Dendritic cell treated with granulocyte-macrophage colony-stimulating factor and Interleukin-4, amounts not matched to agents 40 ng/mL and 50 ng/mL, for 4 days (primary cell): ENCODE data around the gene PGAM1.
"Not testable (repeated sequence)": the region's sequence is repeated elsewhere in the genome, so short reads cannot be mapped to it uniquely, and the experiment has no call there.

Experiments
- H3K27ac Mint-ChIP-seq: one replicate; pipeline ENCODE4 v1.8.0; 2022; ENCODE audit warnings: mild to moderate bottlenecking, mixed read lengths
- H3K27me3 Mint-ChIP-seq: one replicate; pipeline ENCODE4 v1.8.0; 2022; ENCODE audit warnings: mild to moderate bottlenecking, mixed read lengths
- H3K36me3 Mint-ChIP-seq: one replicate; pipeline ENCODE4 v1.8.0; 2022; ENCODE audit warnings: low read depth, mixed read lengths
- H3K4me1 Mint-ChIP-seq: one replicate; pipeline ENCODE4 v1.8.0; 2022; ENCODE audit warnings: low read depth, mixed read lengths
- H3K4me3 Mint-ChIP-seq: one replicate; pipeline ENCODE4 v1.8.0; 2022; ENCODE audit warnings: mild to moderate bottlenecking, moderate library complexity, mixed read lengths
- H3K9me3 Mint-ChIP-seq: one replicate; pipeline ENCODE4 v1.8.0; 2022; ENCODE audit warnings: mixed read lengths
- intact Hi-C: fragments of 100-400 bp; cut with micrococcal nuclease; formaldehyde crosslinking; loops from one replicate; pipeline ENCODE4 v1.15.0; 2022

PGAM1 gene

DNA sequence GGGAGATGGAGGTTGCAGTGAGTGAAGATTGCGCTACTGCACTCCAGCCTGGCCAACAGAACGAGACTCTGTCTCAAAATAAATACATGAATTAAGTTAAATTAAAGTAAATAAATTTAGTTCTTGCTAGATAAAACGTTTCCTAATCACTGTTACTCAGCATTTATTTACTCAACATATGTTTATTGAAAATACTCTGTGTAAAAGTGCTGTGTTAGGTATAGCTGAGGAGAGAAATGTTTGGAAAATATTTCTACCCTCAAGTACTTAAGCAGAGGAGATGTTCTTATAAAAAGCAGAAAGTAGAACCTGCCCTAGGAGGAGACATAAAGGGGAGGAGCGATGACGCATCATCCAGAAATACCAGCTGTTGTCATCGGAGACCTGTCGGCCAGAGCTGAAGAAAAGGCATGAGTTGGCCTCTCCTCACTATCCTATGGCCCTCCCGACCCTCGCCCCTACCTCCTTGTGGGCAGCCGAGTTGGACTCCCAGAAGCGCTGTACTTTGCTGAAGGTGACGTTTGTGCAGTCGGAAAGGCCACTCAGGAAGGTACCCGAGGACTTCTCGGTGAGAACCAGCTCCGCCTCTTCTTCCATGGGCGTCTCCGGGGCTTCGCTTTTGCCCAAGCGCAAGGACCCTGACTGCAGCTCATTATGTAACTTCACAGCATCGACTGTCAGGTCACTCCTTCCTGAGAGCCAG, 26.0 kb upstream of the PGAM1 start:
- H3K36me3 Mint-ChIP-seq, result peaks cover 31% of the 10 kb centered on the region
- no peaks in the 10 kb centered on the region for H3K27me3 Mint-ChIP-seq
- intact Hi-C loops, result loop anchor here (10.0 kb wide), 2 partner anchors 65 to 95 kb away; partner anchors contain the start of genes FRAT2, MMS19 and UBTD1
- H3K27ac Mint-ChIP-seq, result peak overlapping the region; percentile 98
- peak overlapping the region; percentile 94 for H3K4me3 Mint-ChIP-seq
- no peaks in the 10 kb centered on the region for H3K9me3 Mint-ChIP-seq
- peaks cover 26% of the 10 kb centered on the region for H3K4me1 Mint-ChIP-seq

DNA sequence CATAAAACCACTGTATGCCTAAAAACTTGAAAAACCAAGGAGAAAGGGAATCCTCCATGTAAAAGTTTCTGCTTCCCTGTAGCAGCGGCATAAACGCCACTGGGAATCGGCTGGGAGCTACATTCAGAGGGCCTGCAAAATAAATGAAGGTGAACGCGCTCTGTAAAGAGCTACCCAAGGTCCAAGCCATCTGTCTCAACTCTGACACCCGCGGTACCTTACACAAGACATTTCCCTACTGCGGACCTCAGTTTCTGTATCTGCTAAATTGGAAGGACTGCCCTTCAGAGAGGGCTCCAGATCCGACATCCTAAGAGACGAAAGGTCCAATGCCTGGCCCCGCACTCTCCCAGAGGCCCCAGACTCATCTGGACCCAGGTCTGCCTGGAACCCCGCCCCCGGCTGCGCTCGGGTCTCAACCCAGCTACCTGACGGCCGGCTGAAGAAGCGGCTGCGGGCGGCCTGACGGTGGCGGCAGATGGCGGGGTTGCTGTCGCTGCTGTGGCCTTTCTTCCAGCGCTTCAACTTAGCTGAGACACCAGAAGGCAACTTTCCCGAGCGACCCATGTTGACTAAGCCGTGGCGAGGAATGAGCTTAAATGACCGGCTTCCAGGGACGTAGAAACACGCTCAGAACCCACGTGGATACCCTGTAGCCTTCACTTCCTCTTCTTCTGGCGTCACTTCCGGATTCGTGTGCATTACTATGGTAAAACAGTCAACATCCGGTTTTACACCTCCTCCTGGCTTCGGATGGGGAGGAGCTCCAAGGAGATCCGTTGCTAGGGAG, 25.1 kb upstream of the PGAM1 start, which contains the start of gene RRP12:
RRP12 (minus strand) TSS at position 676 of the 790 bp plus-strand sequence; CDS start at position 567, 109 bp downstream.
- peak within 1 kb of the TSS; percentile 98 for H3K27ac Mint-ChIP-seq
- no peaks in the 10 kb centered on the region for H3K27me3 Mint-ChIP-seq
- H3K4me3 Mint-ChIP-seq, result peak within 1 kb of the TSS; percentile 94
- H3K4me1 Mint-ChIP-seq, result peaks cover 34% of the 10 kb centered on the region
- intact Hi-C loops, result loop anchor here (10.0 kb wide), 2 partner anchors 66 to 94 kb away; partner anchors contain the start of genes FRAT2, MMS19 and UBTD1
- H3K36me3 Mint-ChIP-seq, result peaks cover 23% of the 10 kb centered on the region
- H3K9me3 Mint-ChIP-seq, result no peaks in the 10 kb centered on the region

DNA sequence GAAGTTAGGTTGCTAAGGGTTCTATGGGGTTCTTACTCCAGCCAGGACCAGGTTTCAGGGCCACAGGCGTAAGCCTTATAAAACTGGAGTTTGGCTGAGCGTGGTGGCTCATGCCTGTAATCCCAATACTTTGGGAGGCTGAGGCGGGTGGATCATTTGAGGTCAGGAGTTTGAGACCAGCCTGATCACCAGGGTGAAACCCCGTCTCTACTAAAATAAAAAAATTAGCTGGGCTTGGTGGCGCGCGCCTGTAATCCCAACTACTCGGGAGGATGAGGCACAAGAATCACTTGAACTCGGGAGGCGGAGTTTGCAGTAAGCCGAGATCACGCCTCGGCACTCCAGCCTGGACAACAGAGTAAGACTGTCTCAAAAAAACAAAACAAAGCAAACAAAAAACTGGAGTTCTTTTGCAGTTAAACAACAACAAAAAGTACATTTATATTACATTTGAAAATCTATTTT, 24.5 kb upstream of the PGAM1 start:
- peak overlapping the region; percentile 98 for H3K27ac Mint-ChIP-seq
- no peaks in the 10 kb centered on the region for H3K27me3 Mint-ChIP-seq
- peaks cover 37% of the 10 kb centered on the region for H3K4me1 Mint-ChIP-seq
- peaks cover 16% of the 10 kb centered on the region for H3K36me3 Mint-ChIP-seq
- intact Hi-C loops, result loop anchor here (10.0 kb wide), 2 partner anchors 67 to 93 kb away; partner anchors contain the start of genes FRAT2, MMS19 and UBTD1
- H3K9me3 Mint-ChIP-seq, result no peaks in the 10 kb centered on the region
- peak overlapping the region; percentile 94 for H3K4me3 Mint-ChIP-seq

DNA sequence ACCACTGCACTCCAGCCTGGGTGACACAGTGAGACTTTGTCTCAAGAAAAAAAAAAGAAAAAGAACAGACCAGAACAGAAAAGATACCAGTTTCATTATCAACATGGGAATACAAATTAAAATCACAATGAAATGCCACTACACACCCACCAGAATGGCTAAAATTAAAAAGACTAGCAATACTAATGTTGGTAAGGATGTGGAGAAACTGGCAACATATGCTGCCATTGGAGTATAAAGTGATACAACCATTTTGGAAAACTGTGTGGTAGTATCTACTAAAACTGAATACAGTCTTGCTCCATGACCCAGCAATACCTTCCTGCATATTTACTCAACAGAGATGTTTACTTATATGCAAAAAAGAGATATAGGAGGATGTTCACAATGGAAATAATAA, 21.9 kb upstream of the PGAM1 start:
- no peaks in the 10 kb centered on the region for H3K27me3 Mint-ChIP-seq
- no peaks in the 10 kb centered on the region for H3K9me3 Mint-ChIP-seq
- no peak overlapping the region for H3K4me3 Mint-ChIP-seq
- H3K36me3 Mint-ChIP-seq, result peaks cover 5% of the 10 kb centered on the region
- intact Hi-C loops, result loop anchor here (10.0 kb wide), 2 partner anchors 69 to 91 kb away; partner anchors contain the start of genes FRAT2, MMS19 and UBTD1
- peak overlapping the region; percentile 0 for H3K27ac Mint-ChIP-seq
- peaks cover 55% of the 10 kb centered on the region for H3K4me1 Mint-ChIP-seq

DNA sequence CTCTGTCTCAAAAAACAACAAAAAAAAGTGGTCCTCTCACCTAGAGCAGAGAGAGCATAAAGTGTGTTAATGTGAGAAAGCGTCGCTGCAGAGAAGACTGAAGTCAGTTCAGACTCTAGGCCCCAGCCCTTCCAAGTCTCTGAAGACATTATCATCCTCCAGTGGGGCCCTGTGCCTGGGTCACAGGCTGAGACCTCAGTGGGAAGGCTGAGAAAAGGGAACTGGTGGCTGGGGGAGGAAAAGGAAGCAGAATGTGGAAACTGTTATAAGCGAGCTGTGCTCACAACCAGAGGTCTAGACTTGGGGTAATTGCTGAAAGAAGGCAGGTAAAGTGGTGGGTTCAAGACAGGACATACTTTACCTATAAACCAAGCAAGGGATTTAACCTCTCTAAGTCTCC, 19.9 kb upstream of the PGAM1 start:
- Mint-ChIP-seq H3K27me3 (no peaks in the 10 kb centered on the region), H3K27ac (peak overlapping the region; percentile 92)
- intact Hi-C loops, result loop anchor here (10.0 kb wide), 2 partner anchors 71 to 89 kb away; partner anchors contain the start of genes FRAT2, MMS19 and UBTD1

DNA sequence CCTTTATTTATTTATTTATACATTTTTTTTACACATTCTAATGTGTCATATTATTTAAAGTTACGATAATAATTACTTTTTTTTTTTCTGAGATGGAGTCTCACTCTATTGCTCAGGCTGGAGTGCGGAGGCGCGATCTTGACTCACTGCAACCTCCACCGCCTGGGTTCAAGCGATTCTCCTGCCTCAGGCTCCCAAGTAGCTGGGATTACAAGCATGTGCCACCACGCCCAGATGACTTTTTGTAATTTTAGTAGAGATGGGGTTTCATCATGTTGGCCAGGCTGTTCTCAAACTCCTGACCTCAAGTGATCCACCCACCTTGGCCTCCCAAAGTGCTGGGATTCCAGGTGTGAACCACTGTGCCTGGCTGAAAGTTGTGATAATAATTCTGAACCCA, 19.5 kb upstream of the PGAM1 start:
- peaks cover 48% of the 10 kb centered on the region for H3K4me1 Mint-ChIP-seq
- peak overlapping the region; percentile 92 for H3K27ac Mint-ChIP-seq
- H3K36me3 Mint-ChIP-seq, H3K9me3 Mint-ChIP-seq, H3K27me3 Mint-ChIP-seq, H3K4me3 Mint-ChIP-seq: not testable (repeated sequence)
- intact Hi-C loops, result loop anchor here (10.0 kb wide), 2 partner anchors 72 to 88 kb away; partner anchors contain the start of genes FRAT2, MMS19 and UBTD1

More for the DNA sequence above, 19.9 kb upstream of the PGAM1 start:
- Mint-ChIP-seq H3K4me3 (peak overlapping the region; percentile 37), H3K36me3 (peaks cover 1% of the 10 kb centered on the region), H3K4me1 (peaks cover 51% of the 10 kb centered on the region), H3K9me3 (no peaks in the 10 kb centered on the region)

DNA sequence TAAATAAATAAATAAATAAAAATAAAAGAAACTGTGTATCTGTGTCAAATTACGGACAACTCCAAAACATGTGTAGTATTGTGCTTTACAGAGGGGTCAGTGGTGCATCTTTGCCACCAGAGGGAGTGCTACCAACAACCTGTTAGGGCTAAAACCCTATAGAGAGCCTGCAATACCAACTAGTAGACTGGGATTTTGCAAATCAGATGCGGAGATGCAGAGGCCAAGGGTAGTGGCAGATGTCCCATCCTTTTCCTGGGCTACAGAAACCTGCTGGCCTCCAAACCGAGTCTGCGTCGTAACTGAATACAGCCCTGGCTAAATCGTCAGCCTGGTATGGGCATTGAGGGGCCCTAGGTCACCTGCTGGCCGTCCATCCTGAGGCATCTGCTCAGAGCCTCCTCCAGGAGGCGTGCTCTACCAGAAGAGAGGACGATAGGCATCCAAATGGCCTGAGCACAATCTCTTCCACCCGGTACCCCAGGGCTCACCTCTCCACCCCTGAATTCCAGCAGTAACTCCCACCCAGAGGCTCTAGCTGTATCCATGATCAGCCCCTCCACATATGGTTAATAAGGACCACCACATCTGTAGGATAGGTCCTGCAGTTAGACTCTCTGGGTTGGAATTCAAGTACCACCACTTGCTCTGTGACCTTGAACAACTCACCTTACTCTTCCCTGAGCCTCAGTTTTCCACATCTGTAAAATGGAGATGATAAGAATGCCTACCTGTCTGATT, 18.6 kb upstream of the PGAM1 start:
- no peaks in the 10 kb centered on the region for H3K36me3 Mint-ChIP-seq
- H3K27me3 Mint-ChIP-seq, result no peaks in the 10 kb centered on the region
- H3K27ac Mint-ChIP-seq, result peak overlapping the region; percentile 92
- no peaks in the 10 kb centered on the region for H3K9me3 Mint-ChIP-seq
- peaks cover 46% of the 10 kb centered on the region for H3K4me1 Mint-ChIP-seq
- intact Hi-C loops, result loop anchor here (1.0 to 10.0 kb wide), 4 partner anchors 18 to 87 kb away; partner anchors contain the start of genes EXOSC1, FRAT2, MMS19 and UBTD1
- no peak overlapping the region for H3K4me3 Mint-ChIP-seq

DNA sequence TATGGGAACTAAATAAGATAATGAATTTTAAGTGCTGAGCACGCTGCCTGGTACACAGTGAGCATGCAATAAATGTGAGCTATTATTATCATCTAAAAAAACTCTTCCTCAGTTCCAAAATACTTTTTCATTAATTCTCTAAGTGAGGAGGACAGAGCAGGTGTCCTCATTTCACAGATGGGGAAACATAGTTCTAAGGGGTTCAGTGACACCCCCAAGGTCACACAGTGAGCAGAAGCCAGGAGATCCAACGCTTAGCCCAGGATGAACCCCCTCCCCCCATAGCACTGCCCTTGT, 18.1 kb upstream of the PGAM1 start:
- peaks cover 46% of the 10 kb centered on the region for H3K4me1 Mint-ChIP-seq
- H3K27me3 Mint-ChIP-seq, result no peaks in the 10 kb centered on the region
- H3K9me3 Mint-ChIP-seq, result no peaks in the 10 kb centered on the region
- intact Hi-C loops, result loop anchor here (1.0 to 10.0 kb wide), 4 partner anchors 17 to 87 kb away; partner anchors contain the start of genes EXOSC1, FRAT2, MMS19 and UBTD1
- H3K27ac Mint-ChIP-seq, result peak overlapping the region; percentile 92
- H3K4me3 Mint-ChIP-seq, result no peak overlapping the region
- no peaks in the 10 kb centered on the region for H3K36me3 Mint-ChIP-seq

DNA sequence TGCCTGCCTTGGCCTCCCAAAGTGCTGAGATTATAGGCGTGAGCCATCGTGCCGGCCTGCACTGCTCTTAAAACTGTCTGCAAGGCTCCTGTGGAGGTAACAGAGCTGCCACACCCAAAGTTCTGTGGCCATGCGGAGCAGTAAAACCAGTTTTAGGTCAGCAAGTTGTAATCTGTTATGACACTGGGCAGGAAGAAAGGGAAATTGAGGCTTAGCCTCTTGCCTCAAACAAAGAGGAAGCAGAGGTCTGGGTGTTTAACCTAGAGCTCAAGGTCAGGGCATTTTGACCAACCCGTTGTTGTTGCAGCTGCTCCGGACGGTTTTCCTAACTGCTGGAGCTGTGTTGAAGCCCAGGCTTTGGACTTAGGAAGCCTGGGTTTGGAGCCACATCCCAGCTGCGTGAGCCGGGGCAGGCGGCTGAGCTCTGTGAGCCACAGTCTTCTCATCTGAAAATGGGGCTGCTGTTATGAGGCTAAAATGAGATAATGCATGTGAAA, 17.4 kb upstream of the PGAM1 start:
- Mint-ChIP-seq H3K4me1 (peaks cover 48% of the 10 kb centered on the region), H3K27ac (peak overlapping the region; percentile 92), H3K4me3 (no peak overlapping the region), H3K36me3 (no peaks in the 10 kb centered on the region), H3K27me3 (no peaks in the 10 kb centered on the region), H3K9me3 (no peaks in the 10 kb centered on the region)
- intact Hi-C loops, result loop anchor here (10.0 kb wide), 2 partner anchors 74 to 86 kb away; partner anchors contain the start of genes FRAT2, MMS19 and UBTD1

DNA sequence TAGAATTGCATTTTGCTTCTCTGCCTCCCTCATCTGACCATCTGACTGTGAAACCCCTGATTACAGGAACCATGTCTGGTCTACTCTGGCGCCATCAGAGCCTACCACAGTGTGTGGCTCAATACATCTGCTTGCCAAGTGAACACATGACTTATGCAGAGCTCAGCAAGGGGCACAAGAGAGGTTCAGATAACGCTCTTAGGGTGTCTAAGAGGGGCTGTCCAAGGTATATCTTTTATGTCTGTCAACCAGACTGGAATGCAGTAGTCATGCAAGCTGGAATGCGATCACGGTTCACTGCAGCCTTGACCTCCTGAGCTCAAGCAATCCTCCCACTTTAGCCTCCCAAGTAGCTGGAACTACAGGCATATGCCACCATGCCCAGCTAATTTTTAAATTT, 14.6 kb upstream of the PGAM1 start:
- peaks cover 47% of the 10 kb centered on the region for H3K4me1 Mint-ChIP-seq

DNA sequence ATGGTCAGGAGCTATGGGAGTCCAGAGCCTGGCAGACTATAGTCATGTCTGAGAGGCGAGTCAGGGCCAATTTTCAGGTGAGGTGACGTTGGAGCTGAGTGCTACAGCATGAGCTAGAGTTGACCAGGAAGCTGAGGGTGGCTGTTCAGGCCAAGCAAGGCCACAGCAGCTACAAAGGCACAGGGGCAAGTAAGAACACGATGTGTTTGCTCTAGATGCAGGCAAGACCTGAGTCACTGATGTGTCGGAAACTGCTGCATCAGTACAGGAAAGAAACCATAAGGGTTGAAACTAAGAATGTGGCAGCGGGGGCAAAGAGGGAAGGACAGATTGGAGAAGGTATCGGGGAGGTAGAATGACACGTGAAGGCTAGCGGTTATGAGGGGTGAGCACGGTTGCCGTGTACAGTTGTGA, 13.1 kb upstream of the PGAM1 start:
- H3K9me3 Mint-ChIP-seq, result no peaks in the 10 kb centered on the region
- intact Hi-C loops, result no loop called here
- H3K4me1 Mint-ChIP-seq, result peaks cover 44% of the 10 kb centered on the region
- H3K4me3 Mint-ChIP-seq, result no peak overlapping the region
- no peaks in the 10 kb centered on the region for H3K27me3 Mint-ChIP-seq
- H3K36me3 Mint-ChIP-seq, result no peaks in the 10 kb centered on the region
- peak overlapping the region; percentile 6 for H3K27ac Mint-ChIP-seq

More for the DNA sequence above, 14.6 kb upstream of the PGAM1 start:
- no peaks in the 10 kb centered on the region for H3K36me3 Mint-ChIP-seq
- H3K27ac Mint-ChIP-seq, result no peak overlapping the region
- intact Hi-C loops, result no loop called here
- no peak overlapping the region for H3K4me3 Mint-ChIP-seq
- H3K27me3 Mint-ChIP-seq, result no peaks in the 10 kb centered on the region
- no peaks in the 10 kb centered on the region for H3K9me3 Mint-ChIP-seq

DNA sequence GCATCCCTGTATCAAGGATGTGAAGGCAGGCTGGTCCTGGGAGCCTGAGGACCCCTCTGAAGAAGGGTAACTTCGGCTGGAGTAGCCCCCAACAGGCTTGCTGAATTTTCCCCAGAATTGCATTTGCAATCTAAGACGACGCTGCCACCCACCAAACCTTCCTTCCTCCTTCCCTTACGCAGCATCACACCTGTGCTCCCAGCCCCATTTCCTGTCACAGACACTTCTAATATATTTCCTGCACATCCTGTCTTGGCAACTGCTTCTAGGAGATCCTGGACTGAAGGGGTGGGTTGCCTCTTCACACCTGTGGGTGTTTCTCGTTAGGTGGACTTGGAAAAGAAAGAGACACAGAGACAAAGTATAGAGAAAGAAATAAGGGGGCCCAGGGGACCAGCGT, 9.4 kb upstream of the PGAM1 start:
- no peaks in the 10 kb centered on the region for H3K36me3 Mint-ChIP-seq
- H3K4me1 Mint-ChIP-seq, result peaks cover 53% of the 10 kb centered on the region

DNA sequence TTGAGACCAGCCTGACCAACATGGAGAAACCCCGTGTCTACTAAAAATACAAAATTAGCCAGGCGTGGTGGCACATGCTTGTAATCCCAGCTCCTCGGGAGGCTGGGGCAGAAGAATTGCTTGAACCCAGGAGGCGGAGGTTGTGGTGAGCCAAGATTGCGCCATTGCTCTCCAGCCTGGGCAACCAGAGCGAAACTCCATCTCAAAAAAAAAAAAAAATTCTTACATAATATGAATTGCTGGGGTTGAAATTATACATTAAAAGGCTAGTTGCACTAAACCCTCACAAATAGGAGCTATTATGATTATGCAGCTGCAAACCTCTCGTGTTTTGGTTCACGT, 2.3 kb upstream of the PGAM1 start:
- intact Hi-C loops, H3K4me3 Mint-ChIP-seq, H3K9me3 Mint-ChIP-seq, H3K27me3 Mint-ChIP-seq: not testable (repeated sequence)
- Mint-ChIP-seq H3K36me3 (peaks cover 13% of the 10 kb centered on the region), H3K27ac (peak overlapping the region; percentile 83), H3K4me1 (peaks cover 52% of the 10 kb centered on the region)

More for the DNA sequence above, 9.4 kb upstream of the PGAM1 start:
- H3K27me3 Mint-ChIP-seq, result no peaks in the 10 kb centered on the region
- intact Hi-C loops, result no loop called here
- no peak overlapping the region for H3K27ac Mint-ChIP-seq
- no peak overlapping the region for H3K4me3 Mint-ChIP-seq
- no peaks in the 10 kb centered on the region for H3K9me3 Mint-ChIP-seq
